Neutrophil (primary cell): ENCODE data around the gene STAG1.

Experiments used
- H3K27ac ChIP-seq: fragments of 200-600 bp; sonication (generic); 2 replicates; pipeline ENCODE4 v1.5.1; 2016; ENCODE audit warnings: mild to moderate bottlenecking, moderate library complexity
- H3K27me3 ChIP-seq: fragments of 200-600 bp; sonication (generic); 2 replicates; pipeline ENCODE4 v1.6.0; 2016; ENCODE audit warnings: mild to moderate bottlenecking
- H3K36me3 ChIP-seq: fragments of 200-600 bp; sonication (generic); 2 replicates; pipeline ENCODE4 v1.5.1; 2017
- H3K4me1 ChIP-seq, 2 experiments: fragments of 200-600 bp in 1 of 2; sonication (generic) in 1 of 2; 1 replicate in 1 of 2; 2 replicates in 1 of 2; pipeline versions ENCODE4 v1.5.1 to v1.6.1; 2013 to 2016; ENCODE audit warnings: low read depth in 1 of 2, low read length in 1 of 2, mild to moderate bottlenecking in 1 of 2, moderate library complexity in 1 of 2; ENCODE audit not compliant: control insufficient read depth in 1 of 2, insufficient read depth in 1 of 2
- H3K4me3 ChIP-seq, 2 experiments: fragments of 200-600 bp in 1 of 2; sonication (generic) in 1 of 2; 1 replicate in 1 of 2; 2 replicates in 1 of 2; pipeline ENCODE4 v1.5.1; 2013 to 2016; ENCODE audit warnings: low read depth in 1 of 2, low read length in 1 of 2, mild to moderate bottlenecking in 1 of 2, moderate library complexity in 1 of 2
- H3K9me3 ChIP-seq: fragments of 200-600 bp; sonication (generic); 2 replicates; pipeline ENCODE4 v1.5.1; 2016
- CTCF ChIP-seq: fragments of 200-600 bp; sonication (generic); IDR thresholded peaks from 2 replicates; pipeline ENCODE4 v1.5.1; 2016; ENCODE audit warnings: antibody characterized with exemption

STAG1 gene

GRCh38 chr3:136294176-136294575 lies 458.0 kb downstream of the STAG1 start:
- Histone ChIP-seq H3K36me3 (no peaks in the 10 kb centered on the region), H3K4me3 (no peak overlapping the region), H3K27ac (no peak overlapping the region), H3K4me1 (peaks cover 8 to 11% of the 10 kb centered on the region in 2 experiments), H3K9me3 (no peaks in the 10 kb centered on the region), H3K27me3 (no peaks in the 10 kb centered on the region)
- TF ChIP-seq CTCF = no peak

- Histone ChIP-seq H3K4me1 (peaks cover 8 to 11% of the 10 kb centered on the region in 2 experiments), H3K27ac (no peak overlapping the region), H3K4me3 (no peak overlapping the region), H3K9me3 (no peaks in the 10 kb centered on the region), H3K36me3 (no peaks in the 10 kb centered on the region), H3K27me3 (no peaks in the 10 kb centered on the region)
- no peak for TF ChIP-seq CTCF
Measured at GRCh38 chr3:136293279-136293678, 458.9 kb downstream of the STAG1 start.

- Histone ChIP-seq H3K36me3 (no peaks in the 10 kb centered on the region), H3K9me3 (no peaks in the 10 kb centered on the region), H3K27me3 (no peaks in the 10 kb centered on the region), H3K4me1 (peaks cover 8 to 11% of the 10 kb centered on the region in 2 experiments), H3K4me3 (no peak overlapping the region), H3K27ac (no peak overlapping the region)
- TF ChIP-seq CTCF = no peak
Measured at GRCh38 chr3:136292500-136292899, 459.7 kb downstream of the STAG1 start.

GRCh38 chr3:136291302-136291701 lies 460.9 kb downstream of the STAG1 start:
- Histone ChIP-seq H3K9me3 (no peaks in the 10 kb centered on the region), H3K4me3 (no peak overlapping the region), H3K36me3 (no peaks in the 10 kb centered on the region), H3K27me3 (no peaks in the 10 kb centered on the region), H3K27ac (no peak overlapping the region), H3K4me1 (peaks cover 8 to 11% of the 10 kb centered on the region in 2 experiments)
- no peak for TF ChIP-seq CTCF
